Liver (tissue), 9 donors: Measurements from ENCODE around the gene DTYMK. TPM values are rescaled to one million over a fixed set of nuclear protein-coding genes. Genes with fewer than 3 reads are reported as not detected.

Experiments
- DNase-seq: peaks from one replicate; pipeline ENCODE4 v3.0.0-alpha.2; 2017; ENCODE audit warnings: low spot score
- H3K27ac ChIP-seq, 2 donors: one replicate each; pipeline ENCODE4 v1.7.0; 2013; ENCODE audit warnings: inconsistent platforms in 2 of 2, low read length in 2 of 2, control low read depth in 1 of 2, low read depth in 1 of 2, mild to moderate bottlenecking in 1 of 2
- H3K27me3 ChIP-seq, 4 donors: one replicate each; pipeline versions ENCODE4 v1.6.1 to v1.7.0; 2013; ENCODE audit warnings: low read length in 3 of 4, inconsistent platforms in 1 of 4, mild to moderate bottlenecking in 1 of 4, moderate library complexity in 1 of 4; ENCODE audit not compliant: control insufficient read depth in 4 of 4, insufficient read depth in 4 of 4
- H3K36me3 ChIP-seq, 4 donors: one replicate each; pipeline versions ENCODE4 v1.6.1 to v1.7.0; 2013; ENCODE audit warnings: low read length in 3 of 4, mild to moderate bottlenecking in 3 of 4, low read depth in 1 of 4, moderate library complexity in 1 of 4; ENCODE audit not compliant: control insufficient read depth in 4 of 4, insufficient read depth in 3 of 4
- H3K4me1 ChIP-seq, 4 donors: one replicate each; pipeline versions ENCODE4 v1.6.1 to v1.7.0; 2013; ENCODE audit warnings: low read length in 3 of 4, mild to moderate bottlenecking in 3 of 4, moderate library complexity in 1 of 4; ENCODE audit not compliant: control insufficient read depth in 4 of 4, insufficient read depth in 4 of 4
- H3K4me3 ChIP-seq, 3 donors: one replicate each; pipeline versions ENCODE4 v1.6.1 to v1.7.0; 2013; ENCODE audit warnings: low read length in 3 of 3, control low read depth in 1 of 3, low read depth in 1 of 3, mild to moderate bottlenecking in 1 of 3
- H3K9ac ChIP-seq, 2 donors: one replicate each; pipeline ENCODE4 v1.7.0; 2013; ENCODE audit warnings: low read length in 2 of 2, mild to moderate bottlenecking in 2 of 2, moderate library complexity in 2 of 2, control low read depth in 1 of 2, low read depth in 1 of 2
- H3K9me3 ChIP-seq, 4 donors: one replicate each; pipeline versions ENCODE4 v1.6.1 to v1.7.0; 2013; ENCODE audit warnings: low read length in 3 of 4; ENCODE audit not compliant: control insufficient read depth in 4 of 4
- FOXA2 ChIP-seq: IDR thresholded peaks from 2 replicates; pipeline ENCODE4 v1.6.1; 2016; ENCODE audit warnings: antibody characterized with exemption
- HNF4A ChIP-seq, 2 donors: conservative IDR thresholded peaks; 2 replicates each; pipeline ENCODE4 v1.6.1; 2016; ENCODE audit warnings: antibody characterized with exemption in 2 of 2, mild to moderate bottlenecking in 2 of 2
- HNF4G ChIP-seq: IDR thresholded peaks from 2 replicates; pipeline ENCODE4 v1.6.1; 2016; ENCODE audit warnings: antibody characterized with exemption
- JUND ChIP-seq, 2 donors: IDR thresholded peaks; 2 replicates each; pipeline ENCODE4 v1.6.1; 2016; ENCODE audit warnings: antibody characterized with exemption in 2 of 2
- MAX ChIP-seq: IDR thresholded peaks from 2 replicates; pipeline ENCODE4 v1.6.1; 2016; ENCODE audit warnings: antibody characterized with exemption
- RAD21 ChIP-seq, 2 donors: IDR thresholded peaks; 2 replicates each; pipeline ENCODE4 v1.6.1; 2016; ENCODE audit warnings: antibody characterized with exemption in 2 of 2, mild to moderate bottlenecking in 2 of 2
- RXRA ChIP-seq, 2 donors: IDR thresholded peaks; 2 replicates each; pipeline ENCODE4 v1.6.1; 2017 to 2018; ENCODE audit warnings: antibody characterized with exemption in 2 of 2, mild to moderate bottlenecking in 1 of 2
- SP1 ChIP-seq: IDR thresholded peaks from 2 replicates; pipeline ENCODE4 v1.6.1; 2018; ENCODE audit warnings: antibody characterized with exemption, mild to moderate bottlenecking
- WGBS: extraction: QIAGEN DNeasy Blood & Tissue Kit; methylation state at CpG from one replicate; pipeline ENCODE4 v1.1.7; 2013; 5-methylcytosine and 5-hydroxymethylcytosine counted together
- polyA plus RNA-seq, 2 donors: library from polyadenylated mRNA; stranded (reverse) in 1 of 2; unstranded in 1 of 2; fragments of 200-250 nt in 1 of 2; fragments of >200 nt in 1 of 2; fragmentation: Nextera tagmentation in 1 of 2; extraction: Ambion mirVana in 1 of 2; gene quantifications; one replicate each; pipeline versions ENCODE4 v1.2.1 to v1.2.3, GENCODE V29; 2013 to 2015
- total RNA-seq, 2 donors: library from RNA; depleted of rRNA; stranded (reverse); fragments of >200 nt; gene quantifications; one replicate each; pipeline ENCODE4 v1.2.3, GENCODE V29; 2014
- TF ChIP-seq, protein P1 (sequence below): IDR thresholded peaks from 2 replicates; pipeline ENCODE4 v1.6.1; 2016; ENCODE audit warnings: antibody characterized with exemption
- TF ChIP-seq, protein P2 (sequence below): IDR thresholded peaks from 2 replicates; pipeline ENCODE4 v1.6.1; 2016; ENCODE audit warnings: antibody characterized with exemption, mild to moderate bottlenecking
- TF ChIP-seq, protein P3 (sequence below): fragments of 150-350 bp; IDR thresholded peaks from 2 replicates; pipeline ENCODE4 v1.5.1; 2017; ENCODE audit warnings: improper control_type of control experiment, low read depth, low read length; ENCODE audit not compliant: missing input control
- TF ChIP-seq, protein P4 (sequence below): IDR thresholded peaks from 2 replicates; pipeline ENCODE4 v1.6.1; 2016; ENCODE audit warnings: antibody characterized with exemption
- donor health status: healthy.
- donor health status: healthy.
- donor health status: healthy.
- donor health status: healthy.
- donor health status: healthy.

The DTYMK gene
- total and polyA plus RNA-seq, 4 donors, result 5.5 to 17.7 (median 14.5) TPM

DNA sequence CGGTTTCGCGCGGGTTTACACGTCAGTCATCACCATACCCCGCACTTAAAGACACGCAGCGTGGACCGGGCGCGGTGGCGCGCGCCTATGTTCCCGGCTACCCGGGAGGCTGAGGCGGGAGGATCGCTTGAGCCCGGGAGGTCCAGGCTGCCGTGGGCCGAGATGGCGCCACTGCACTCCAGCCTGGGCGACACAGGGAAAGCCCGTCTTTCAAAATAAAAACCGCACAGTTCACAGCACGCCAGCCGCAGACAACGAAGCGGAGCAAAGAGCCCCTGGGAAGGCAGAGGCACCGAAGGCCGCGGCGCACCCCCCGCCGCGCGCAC lies 328 bp downstream of the DTYMK start:
- no peaks in the 10 kb centered on the region for H3K27me3 ChIP-seq
- H3K4me3 ChIP-seq, result peak overlapping the region; percentile 85 to 95 (median 94)
- peak overlapping the region; percentile 34 to 60 for H3K27ac ChIP-seq
- TF ChIP-seq, protein P1, sequence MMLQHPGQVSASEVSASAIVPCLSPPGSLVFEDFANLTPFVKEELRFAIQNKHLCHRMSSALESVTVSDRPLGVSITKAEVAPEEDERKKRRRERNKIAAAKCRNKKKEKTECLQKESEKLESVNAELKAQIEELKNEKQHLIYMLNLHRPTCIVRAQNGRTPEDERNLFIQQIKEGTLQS, result no peak
- TF ChIP-seq SP1 (no peak), HNF4A (conservative IDR thresholded peaks at IDR 0.05) (no peak), HNF4G (no peak), JUND (IDR thresholded peaks at IDR 0.05) (no peak), RAD21 (IDR thresholded peaks at IDR 0.05) (no peak), RXRA (IDR thresholded peaks at IDR 0.05) (no peak)
- TF ChIP-seq, protein P2, sequence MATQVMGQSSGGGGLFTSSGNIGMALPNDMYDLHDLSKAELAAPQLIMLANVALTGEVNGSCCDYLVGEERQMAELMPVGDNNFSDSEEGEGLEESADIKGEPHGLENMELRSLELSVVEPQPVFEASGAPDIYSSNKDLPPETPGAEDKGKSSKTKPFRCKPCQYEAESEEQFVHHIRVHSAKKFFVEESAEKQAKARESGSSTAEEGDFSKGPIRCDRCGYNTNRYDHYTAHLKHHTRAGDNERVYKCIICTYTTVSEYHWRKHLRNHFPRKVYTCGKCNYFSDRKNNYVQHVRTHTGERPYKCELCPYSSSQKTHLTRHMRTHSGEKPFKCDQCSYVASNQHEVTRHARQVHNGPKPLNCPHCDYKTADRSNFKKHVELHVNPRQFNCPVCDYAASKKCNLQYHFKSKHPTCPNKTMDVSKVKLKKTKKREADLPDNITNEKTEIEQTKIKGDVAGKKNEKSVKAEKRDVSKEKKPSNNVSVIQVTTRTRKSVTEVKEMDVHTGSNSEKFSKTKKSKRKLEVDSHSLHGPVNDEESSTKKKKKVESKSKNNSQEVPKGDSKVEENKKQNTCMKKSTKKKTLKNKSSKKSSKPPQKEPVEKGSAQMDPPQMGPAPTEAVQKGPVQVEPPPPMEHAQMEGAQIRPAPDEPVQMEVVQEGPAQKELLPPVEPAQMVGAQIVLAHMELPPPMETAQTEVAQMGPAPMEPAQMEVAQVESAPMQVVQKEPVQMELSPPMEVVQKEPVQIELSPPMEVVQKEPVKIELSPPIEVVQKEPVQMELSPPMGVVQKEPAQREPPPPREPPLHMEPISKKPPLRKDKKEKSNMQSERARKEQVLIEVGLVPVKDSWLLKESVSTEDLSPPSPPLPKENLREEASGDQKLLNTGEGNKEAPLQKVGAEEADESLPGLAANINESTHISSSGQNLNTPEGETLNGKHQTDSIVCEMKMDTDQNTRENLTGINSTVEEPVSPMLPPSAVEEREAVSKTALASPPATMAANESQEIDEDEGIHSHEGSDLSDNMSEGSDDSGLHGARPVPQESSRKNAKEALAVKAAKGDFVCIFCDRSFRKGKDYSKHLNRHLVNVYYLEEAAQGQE, result no peak
- H3K36me3 ChIP-seq, result peaks cover 2 to 6% (median 4%) of the 10 kb centered on the region in 4 donors
- DNase-seq, result no peak
- WGBS, result under 1% methylated on average over 37 of the region's 37 CpGs
- peak overlapping the region in 1 of 2 donors; percentile 69 for H3K9ac ChIP-seq
- H3K4me1 ChIP-seq, result peaks cover 4 to 22% (median 17%) of the 10 kb centered on the region in 4 donors
- no peaks in the 10 kb centered on the region for H3K9me3 ChIP-seq

DNA sequence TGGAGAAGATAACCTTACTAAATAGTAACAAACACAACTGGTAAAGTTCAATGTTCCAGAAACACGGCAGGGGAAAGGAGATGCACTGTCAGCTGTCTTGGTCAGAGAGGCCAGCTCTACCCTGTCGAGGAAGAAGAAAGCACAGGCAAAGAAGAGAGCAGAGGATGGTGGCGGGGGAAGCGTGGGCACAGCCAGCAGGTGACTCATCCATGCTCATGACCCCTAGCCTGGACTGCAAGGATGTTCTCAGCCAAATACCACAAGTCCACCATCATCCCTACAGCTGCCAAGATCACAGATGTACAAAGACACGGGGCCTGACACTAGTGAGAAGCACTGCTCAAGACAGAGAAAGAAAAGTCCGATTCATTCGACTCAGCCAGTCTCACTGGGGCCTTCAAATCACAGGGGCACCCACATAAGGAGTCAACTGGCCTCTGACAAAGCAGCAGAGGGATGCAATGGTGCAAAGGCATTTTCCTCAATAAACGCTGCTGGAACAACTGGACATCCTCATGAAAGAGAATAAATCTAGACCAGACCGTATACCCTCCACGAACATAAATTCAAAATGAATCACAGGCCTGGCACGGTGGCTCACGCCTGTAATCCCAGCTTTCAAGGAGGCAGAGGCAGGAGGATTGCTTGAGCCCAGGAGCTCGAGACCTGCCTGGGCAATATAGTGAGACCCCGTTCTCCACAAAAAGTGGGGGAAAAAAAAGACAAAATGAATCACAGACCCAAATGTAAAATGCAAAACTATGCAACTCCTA lies 5.6 kb downstream of the DTYMK start:
- no peaks in the 10 kb centered on the region for H3K27me3 ChIP-seq
- no peak for DNase-seq
- TF ChIP-seq FOXA2 (no peak), HNF4A (conservative IDR thresholded peaks at IDR 0.05) (no peak), MAX (no peak), RXRA (IDR thresholded peaks at IDR 0.05) (no peak)
- TF ChIP-seq, protein P2, result no peak
- TF ChIP-seq, protein P3, sequence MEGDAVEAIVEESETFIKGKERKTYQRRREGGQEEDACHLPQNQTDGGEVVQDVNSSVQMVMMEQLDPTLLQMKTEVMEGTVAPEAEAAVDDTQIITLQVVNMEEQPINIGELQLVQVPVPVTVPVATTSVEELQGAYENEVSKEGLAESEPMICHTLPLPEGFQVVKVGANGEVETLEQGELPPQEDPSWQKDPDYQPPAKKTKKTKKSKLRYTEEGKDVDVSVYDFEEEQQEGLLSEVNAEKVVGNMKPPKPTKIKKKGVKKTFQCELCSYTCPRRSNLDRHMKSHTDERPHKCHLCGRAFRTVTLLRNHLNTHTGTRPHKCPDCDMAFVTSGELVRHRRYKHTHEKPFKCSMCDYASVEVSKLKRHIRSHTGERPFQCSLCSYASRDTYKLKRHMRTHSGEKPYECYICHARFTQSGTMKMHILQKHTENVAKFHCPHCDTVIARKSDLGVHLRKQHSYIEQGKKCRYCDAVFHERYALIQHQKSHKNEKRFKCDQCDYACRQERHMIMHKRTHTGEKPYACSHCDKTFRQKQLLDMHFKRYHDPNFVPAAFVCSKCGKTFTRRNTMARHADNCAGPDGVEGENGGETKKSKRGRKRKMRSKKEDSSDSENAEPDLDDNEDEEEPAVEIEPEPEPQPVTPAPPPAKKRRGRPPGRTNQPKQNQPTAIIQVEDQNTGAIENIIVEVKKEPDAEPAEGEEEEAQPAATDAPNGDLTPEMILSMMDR, result no peak
- TF ChIP-seq, protein P4, sequence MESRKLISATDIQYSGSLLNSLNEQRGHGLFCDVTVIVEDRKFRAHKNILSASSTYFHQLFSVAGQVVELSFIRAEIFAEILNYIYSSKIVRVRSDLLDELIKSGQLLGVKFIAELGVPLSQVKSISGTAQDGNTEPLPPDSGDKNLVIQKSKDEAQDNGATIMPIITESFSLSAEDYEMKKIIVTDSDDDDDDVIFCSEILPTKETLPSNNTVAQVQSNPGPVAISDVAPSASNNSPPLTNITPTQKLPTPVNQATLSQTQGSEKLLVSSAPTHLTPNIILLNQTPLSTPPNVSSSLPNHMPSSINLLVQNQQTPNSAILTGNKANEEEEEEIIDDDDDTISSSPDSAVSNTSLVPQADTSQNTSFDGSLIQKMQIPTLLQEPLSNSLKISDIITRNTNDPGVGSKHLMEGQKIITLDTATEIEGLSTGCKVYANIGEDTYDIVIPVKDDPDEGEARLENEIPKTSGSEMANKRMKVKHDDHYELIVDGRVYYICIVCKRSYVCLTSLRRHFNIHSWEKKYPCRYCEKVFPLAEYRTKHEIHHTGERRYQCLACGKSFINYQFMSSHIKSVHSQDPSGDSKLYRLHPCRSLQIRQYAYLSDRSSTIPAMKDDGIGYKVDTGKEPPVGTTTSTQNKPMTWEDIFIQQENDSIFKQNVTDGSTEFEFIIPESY, result no peak
- WGBS, result 89% methylated on average over 14 of the region's 14 CpGs
- H3K27ac ChIP-seq, result no peak overlapping the region
- no peak overlapping the region for H3K9ac ChIP-seq
- peaks cover 0 to 13% (median under 1%) of the 10 kb centered on the region in 4 donors for H3K36me3 ChIP-seq
- no peaks in the 10 kb centered on the region for H3K9me3 ChIP-seq
- H3K4me3 ChIP-seq, result no peak overlapping the region
- peaks cover 0 to 6% (median 6%) of the 10 kb centered on the region in 4 donors for H3K4me1 ChIP-seq
